Neural progenitor cell (in vitro differentiated cells): Measurements from ENCODE around the gene TACC3.

Experiments
- EZH2 ChIP-seq: fragments of 200-600 bp; sonication (generic); IDR thresholded peaks from 2 replicates; pipeline ENCODE4 v1.6.1; 2017; ENCODE audit warnings: antibody characterized with exemption, mild to moderate bottlenecking, moderate library complexity
- EZH2phosphoT487 ChIP-seq: fragments of 200-600 bp; sonication (generic); IDR thresholded peaks from 2 replicates; pipeline ENCODE4 v1.6.1; 2017; ENCODE audit warnings: antibody characterized with exemption
- TF ChIP-seq, protein P1 (sequence below): fragments of 200-600 bp; sonication (generic); IDR thresholded peaks from 2 replicates; pipeline ENCODE4 v1.5.1; 2017; ENCODE audit warnings: antibody characterized with exemption, mild to moderate bottlenecking

DNA sequence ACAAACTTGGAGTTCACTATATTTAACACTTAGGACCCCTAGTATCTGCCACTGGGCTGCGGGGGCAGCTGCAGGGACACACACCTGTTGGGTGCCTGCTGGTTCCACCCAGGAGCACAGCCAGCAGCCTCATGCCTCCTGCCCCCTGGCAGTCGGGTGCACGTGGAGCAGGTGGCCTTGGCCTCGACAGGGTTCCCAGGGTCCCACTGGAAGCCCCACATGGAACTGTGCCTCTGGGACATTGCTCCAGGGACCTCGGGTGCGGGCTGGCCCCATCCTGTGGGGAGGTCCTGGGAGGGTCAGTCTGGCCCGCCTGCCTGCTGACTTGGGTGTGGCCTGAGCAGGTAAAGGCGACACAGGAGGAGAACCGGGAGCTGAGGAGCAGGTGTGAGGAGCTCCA lies 18.0 kb downstream of the TACC3 start:
- no peak for TF ChIP-seq EZH2
- TF ChIP-seq, protein P1, sequence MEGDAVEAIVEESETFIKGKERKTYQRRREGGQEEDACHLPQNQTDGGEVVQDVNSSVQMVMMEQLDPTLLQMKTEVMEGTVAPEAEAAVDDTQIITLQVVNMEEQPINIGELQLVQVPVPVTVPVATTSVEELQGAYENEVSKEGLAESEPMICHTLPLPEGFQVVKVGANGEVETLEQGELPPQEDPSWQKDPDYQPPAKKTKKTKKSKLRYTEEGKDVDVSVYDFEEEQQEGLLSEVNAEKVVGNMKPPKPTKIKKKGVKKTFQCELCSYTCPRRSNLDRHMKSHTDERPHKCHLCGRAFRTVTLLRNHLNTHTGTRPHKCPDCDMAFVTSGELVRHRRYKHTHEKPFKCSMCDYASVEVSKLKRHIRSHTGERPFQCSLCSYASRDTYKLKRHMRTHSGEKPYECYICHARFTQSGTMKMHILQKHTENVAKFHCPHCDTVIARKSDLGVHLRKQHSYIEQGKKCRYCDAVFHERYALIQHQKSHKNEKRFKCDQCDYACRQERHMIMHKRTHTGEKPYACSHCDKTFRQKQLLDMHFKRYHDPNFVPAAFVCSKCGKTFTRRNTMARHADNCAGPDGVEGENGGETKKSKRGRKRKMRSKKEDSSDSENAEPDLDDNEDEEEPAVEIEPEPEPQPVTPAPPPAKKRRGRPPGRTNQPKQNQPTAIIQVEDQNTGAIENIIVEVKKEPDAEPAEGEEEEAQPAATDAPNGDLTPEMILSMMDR: no peak
- TF ChIP-seq EZH2phosphoT487: no peak
